ENCODE measurements around the gene PLP2. TPM values are rescaled to one million over a fixed set of nuclear protein-coding genes. Genes with fewer than 3 reads are reported as not detected.
"Not testable (repeated sequence)": the region's sequence is repeated elsewhere in the genome, so short reads cannot be mapped to it uniquely, and the experiment has no call there.

Gene PLP2
- total RNA-seq, 1 experiment from 2014 or later, result 293 TPM

- TF ChIP-seq, protein P1, sequence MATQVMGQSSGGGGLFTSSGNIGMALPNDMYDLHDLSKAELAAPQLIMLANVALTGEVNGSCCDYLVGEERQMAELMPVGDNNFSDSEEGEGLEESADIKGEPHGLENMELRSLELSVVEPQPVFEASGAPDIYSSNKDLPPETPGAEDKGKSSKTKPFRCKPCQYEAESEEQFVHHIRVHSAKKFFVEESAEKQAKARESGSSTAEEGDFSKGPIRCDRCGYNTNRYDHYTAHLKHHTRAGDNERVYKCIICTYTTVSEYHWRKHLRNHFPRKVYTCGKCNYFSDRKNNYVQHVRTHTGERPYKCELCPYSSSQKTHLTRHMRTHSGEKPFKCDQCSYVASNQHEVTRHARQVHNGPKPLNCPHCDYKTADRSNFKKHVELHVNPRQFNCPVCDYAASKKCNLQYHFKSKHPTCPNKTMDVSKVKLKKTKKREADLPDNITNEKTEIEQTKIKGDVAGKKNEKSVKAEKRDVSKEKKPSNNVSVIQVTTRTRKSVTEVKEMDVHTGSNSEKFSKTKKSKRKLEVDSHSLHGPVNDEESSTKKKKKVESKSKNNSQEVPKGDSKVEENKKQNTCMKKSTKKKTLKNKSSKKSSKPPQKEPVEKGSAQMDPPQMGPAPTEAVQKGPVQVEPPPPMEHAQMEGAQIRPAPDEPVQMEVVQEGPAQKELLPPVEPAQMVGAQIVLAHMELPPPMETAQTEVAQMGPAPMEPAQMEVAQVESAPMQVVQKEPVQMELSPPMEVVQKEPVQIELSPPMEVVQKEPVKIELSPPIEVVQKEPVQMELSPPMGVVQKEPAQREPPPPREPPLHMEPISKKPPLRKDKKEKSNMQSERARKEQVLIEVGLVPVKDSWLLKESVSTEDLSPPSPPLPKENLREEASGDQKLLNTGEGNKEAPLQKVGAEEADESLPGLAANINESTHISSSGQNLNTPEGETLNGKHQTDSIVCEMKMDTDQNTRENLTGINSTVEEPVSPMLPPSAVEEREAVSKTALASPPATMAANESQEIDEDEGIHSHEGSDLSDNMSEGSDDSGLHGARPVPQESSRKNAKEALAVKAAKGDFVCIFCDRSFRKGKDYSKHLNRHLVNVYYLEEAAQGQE (IDR thresholded peaks at IDR 0.05; ENCODE audit: insufficient read depth in 1 of 2, low read depth in 2 of 2, low read length in 1 of 2), result no peak
- no peak for TF ChIP-seq CTCF (IDR thresholded peaks at IDR 0.05)
- TF ChIP-seq TCF7L2 (IDR thresholded peaks at IDR 0.05; ENCODE audit: low read depth, low read length), result no peak
- TF ChIP-seq SIN3A (IDR thresholded peaks at IDR 0.05; ENCODE audit: borderline replicate concordance, insufficient read depth, low read depth, low read length), result no peak
- peak; percentile 71 for TF ChIP-seq POLR2AphosphoS5 (IDR thresholded peaks at IDR 0.05; ENCODE audit: low read depth, low read length)
- CTCF ChIA-PET, result interaction anchor here (0.8 kb wide), 1 partner anchor 16 kb away, joined by 3 read pairs; no protein-coding TSS in a partner anchor
- peak; percentile 72 for ATAC-seq
- Histone ChIP-seq H3K27ac (ENCODE audit: low read length) (peak overlapping the region; percentile 90), H3K4me3 (ENCODE audit: low read depth in 2 of 2, low read length in 2 of 2) (peak overlapping the region; percentile 74 to 83), H3K36me3 (ENCODE audit: control insufficient read depth, insufficient read depth, low read length) (peaks cover 4% of the 10 kb centered on the region; the same call in 1 of the 2 replicates), H3K27me3 (ENCODE audit: control insufficient read depth, insufficient read depth, low read length) (no peaks in the 10 kb centered on the region), H3K4me1 (ENCODE audit: control insufficient read depth, insufficient read depth, low read length) (peaks cover 35% of the 10 kb centered on the region), H3K9me3 (ENCODE audit: control insufficient read depth, insufficient read depth, low read depth, low read length) (no peaks in the 10 kb centered on the region)
- no peak for DNase-seq (ENCODE audit: low read depth, low spot score)
- POLR2A ChIA-PET, result interaction anchor here (0.6 kb wide), 1 partner anchor 1466 kb away, joined by 3 read pairs; no protein-coding TSS in a partner anchor
- in situ Hi-C loops (cut with HindIII; ENCODE audit: low pct_unique_long_range_greater_than_20kb, low sequenced_read_pairs), result no loop called here
- BruUV-seq (replicated peaks), result no TSS peak
- intact Hi-C loops (cut with micrococcal nuclease; ENCODE audit: unreplicated experiment), result no loop called here
These were observed 632 bp downstream of the PLP2 start for GRCh38 chrX:49172280-49172780.

DNA sequence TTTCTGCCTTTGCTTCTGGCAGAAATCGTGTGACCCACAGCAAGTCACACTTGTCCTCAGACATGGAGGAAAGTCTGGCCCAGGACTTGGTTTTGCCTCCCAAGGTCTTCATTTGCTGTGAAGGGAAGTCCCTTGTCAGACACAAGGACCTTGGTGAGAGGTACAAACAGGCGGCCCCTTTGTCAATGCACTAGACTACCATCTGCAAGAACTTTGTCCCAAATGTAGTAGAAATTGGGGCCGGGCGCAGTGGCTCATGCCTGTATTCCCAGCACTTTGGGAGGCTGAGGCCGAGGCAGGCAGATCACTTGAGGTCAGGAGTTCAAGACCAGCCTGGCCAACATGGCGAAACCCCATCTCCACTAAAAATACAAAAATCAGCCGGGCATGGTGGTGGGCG, 1.8 kb downstream of the PLP2 start:
- H3K36me3 ChIP-seq (ENCODE audit: control insufficient read depth, insufficient read depth, low read length); in situ Hi-C loops (cut with HindIII; ENCODE audit: low pct_unique_long_range_greater_than_20kb, low sequenced_read_pairs); CTCF ChIA-PET; BruUV-seq (replicated peaks); H3K9me3 ChIP-seq (ENCODE audit: control insufficient read depth, insufficient read depth, low read depth, low read length); POLR2A ChIA-PET; DNase-seq (ENCODE audit: low read depth, low spot score); intact Hi-C loops (cut with micrococcal nuclease; ENCODE audit: unreplicated experiment); ATAC-seq; H3K27me3 ChIP-seq (ENCODE audit: control insufficient read depth, insufficient read depth, low read length): not testable (repeated sequence)
- peaks cover 35% of the 10 kb centered on the region for H3K4me1 ChIP-seq (ENCODE audit: control insufficient read depth, insufficient read depth, low read length)
- H3K27ac ChIP-seq (ENCODE audit: low read length), result peak overlapping the region; percentile 90
- peak overlapping the region; percentile 74 to 83 for H3K4me3 ChIP-seq (ENCODE audit: low read depth in 2 of 2, low read length in 2 of 2)

- in situ Hi-C loops (cut with HindIII; ENCODE audit: low pct_unique_long_range_greater_than_20kb, low sequenced_read_pairs), result no loop called here
- intact Hi-C loops (cut with micrococcal nuclease; ENCODE audit: unreplicated experiment), result no loop called here
- ChIA-PET CTCF (no interaction called here), POLR2A (no interaction called here)
- ATAC-seq (no peak), DNase-seq (ENCODE audit: low read depth, low spot score) (no peak)
- no peaks in the 10 kb centered on the region for H3K27me3 ChIP-seq (ENCODE audit: control insufficient read depth, insufficient read depth, low read length)
- H3K27ac ChIP-seq (ENCODE audit: low read length), result no peak overlapping the region
- peaks cover 4% of the 10 kb centered on the region; the same call in 1 of the 2 replicates for H3K36me3 ChIP-seq (ENCODE audit: control insufficient read depth, insufficient read depth, low read length)
- no peaks in the 10 kb centered on the region for H3K9me3 ChIP-seq (ENCODE audit: control insufficient read depth, insufficient read depth, low read depth, low read length)
- H3K4me1 ChIP-seq (ENCODE audit: control insufficient read depth, insufficient read depth, low read length), result peaks cover 35% of the 10 kb centered on the region
- TF ChIP-seq POLR2AphosphoS5 (IDR thresholded peaks at IDR 0.05; ENCODE audit: low read depth, low read length) (no peak), SIN3A (IDR thresholded peaks at IDR 0.05; ENCODE audit: borderline replicate concordance, insufficient read depth, low read depth, low read length) (no peak), TCF7L2 (IDR thresholded peaks at IDR 0.05; ENCODE audit: low read depth, low read length) (no peak), CTCF (IDR thresholded peaks at IDR 0.05) (no peak)
- TF ChIP-seq, protein P1 (IDR thresholded peaks at IDR 0.05; ENCODE audit: insufficient read depth in 1 of 2, low read depth in 2 of 2, low read length in 1 of 2), result no peak
- H3K4me3 ChIP-seq (ENCODE audit: low read depth in 2 of 2, low read length in 2 of 2), result no peak overlapping the region
- BruUV-seq (replicated peaks), result TSS peak; percentile 86
These were observed 3.0 kb downstream of the PLP2 start for GRCh38 chrX:49174723-49175122.

Measured in Panc1 (cell line).